K562 (cell line): ENCODE measurements around the gene ZNF285. TPM values are rescaled to one million over a fixed set of nuclear protein-coding genes. Genes with fewer than 3 reads are reported as not detected.

Experiments used
- ATAC-seq: fragments of 200-7000 bp; cut with Tn5 transposase; 3 replicates; pipeline ENCODE4 v1.9.1; 2020; ENCODE audit warnings: moderate library complexity
- BruUV-seq: library from RNA; stranded (reverse); fragments of 400-500 nt; replicated peaks from 2 replicates; lab custom pipeline; 2021; lab: Mats Ljungman, UMichigan
- CTCF ChIA-PET: fragments of 300-600 bp; formaldehyde crosslinking; extraction: SDS; loops from one replicate; lab custom pipeline; 2021; ENCODE audit warnings: low intra/inter-chr PET ratio; lab: Yijun Ruan, JAX
- POLR2A ChIA-PET: fragments of 300-600, 350-650 bp; sonication (Branson Sonifier 250); formaldehyde crosslinking; extraction: SDS; loops from one replicate; lab custom pipeline; 2021; ENCODE audit warnings: antibody characterized with exemption, inconsistent platforms; lab: Yijun Ruan, JAX
- DNase-seq, 4 experiments: peaks; one replicate each; pipeline versions ENCODE4 v3.0.0 to v3.0.0-alpha.2; 2011 to 2018; ENCODE audit warnings: low spot score in 3 of 4, mixed read lengths in 3 of 4; ENCODE audit errors: extremely low read depth in 1 of 4
- FAIRE-seq: peaks from 2 replicates; lab custom pipeline; 2011; peaks lifted over from hg19 to GRCh38; lab: Jason Lieb, UNC
- H2AFZ ChIP-seq: 2 replicates; pipeline ENCODE4 v1.6.0; 2011; ENCODE audit warnings: low read depth, low read length, control low read depth, inconsistent platforms
- H3K27ac ChIP-seq: fragments of 200-600 bp; 3 replicates; pipeline ENCODE4 v1.8.0; 2011; ENCODE audit warnings: low read depth, mild to moderate bottlenecking, control low read depth, inconsistent platforms, low read length, moderate library complexity, mixed read lengths; ENCODE audit errors: extremely low read depth
- H3K27me3 ChIP-seq, 2 experiments: fragments of 300-600 bp in 1 of 2; 2 replicates in 1 of 2; 3 replicates in 1 of 2; pipeline versions ENCODE4 v1.6.0 to v1.8.0; 2011; ENCODE audit warnings: inconsistent platforms in 2 of 2, low read length in 2 of 2, mild to moderate bottlenecking in 1 of 2, mixed read lengths in 1 of 2, moderate library complexity in 1 of 2; ENCODE audit not compliant: control insufficient read depth in 2 of 2, insufficient read depth in 2 of 2
- H3K36me3 ChIP-seq: fragments of 300-600 bp; 3 replicates; pipeline ENCODE4 v1.8.0; 2011; ENCODE audit warnings: mild to moderate bottlenecking, low read length, inconsistent platforms; ENCODE audit not compliant: control insufficient read depth, insufficient read depth
- H3K4me1 ChIP-seq, 2 experiments: fragments of 200-600 bp in 1 of 2; replicated peaks in 1 of 2; 2 replicates in 1 of 2; 3 replicates in 1 of 2; pipeline versions ENCODE4 v1.5.1 to v1.8.0; 2011; ENCODE audit warnings: inconsistent platforms in 2 of 2, low read length in 2 of 2, mild to moderate bottlenecking in 1 of 2, mixed read lengths in 1 of 2, moderate library complexity in 1 of 2; ENCODE audit not compliant: control insufficient read depth in 2 of 2, insufficient read depth in 2 of 2
- H3K4me2 ChIP-seq: 2 replicates; pipeline ENCODE4 v1.6.1; 2011; ENCODE audit warnings: low read length, control low read depth, inconsistent platforms, mixed read lengths; ENCODE audit not compliant: insufficient read depth
- H3K4me3 ChIP-seq: fragments of 200-600 bp; sonication (generic), shearing (Covaris generic); 2 replicates; pipeline ENCODE4 v1.5.1; 2016; ENCODE audit warnings: control low read depth, inconsistent platforms
- H3K79me2 ChIP-seq: fragments of 200-600 bp; 3 replicates; pipeline ENCODE4 v1.8.0; 2011; ENCODE audit warnings: low read length, inconsistent platforms; ENCODE audit not compliant: control insufficient read depth, insufficient read depth
- H3K9ac ChIP-seq, 2 experiments: 2 replicates each; pipeline versions ENCODE4 v1.6.0 to v1.6.1; 2011; ENCODE audit warnings: low read depth in 2 of 2, low read length in 2 of 2, control low read depth in 1 of 2, inconsistent platforms in 1 of 2, mild to moderate bottlenecking in 1 of 2, mixed read lengths in 1 of 2; ENCODE audit not compliant: insufficient read depth in 1 of 2
- H3K9me1 ChIP-seq: one replicate; pipeline ENCODE4 v1.6.0; 2011; ENCODE audit warnings: inconsistent platforms, mild to moderate bottlenecking, low read length, moderate library complexity; ENCODE audit not compliant: control insufficient read depth, insufficient read depth
- H3K9me3 ChIP-seq: replicated peaks from 2 replicates; pipeline ENCODE4 v1.5.1; 2011; ENCODE audit warnings: low read depth, low read length, inconsistent platforms; ENCODE audit not compliant: control insufficient read depth, insufficient read depth
- H4K20me1 ChIP-seq: replicated peaks from 2 replicates; pipeline ENCODE4 v1.6.1; 2011; ENCODE audit warnings: low read length, inconsistent platforms, mixed read lengths; ENCODE audit not compliant: control insufficient read depth, insufficient read depth
- ATF6 ChIP-seq: sonication (generic); formaldehyde crosslinking; IDR thresholded peaks from 2 replicates; pipeline ENCODE4 v1.4.0; 2020; ENCODE audit warnings: mild to moderate bottlenecking, missing genetic modification reagents
- EWSR1 ChIP-seq: fragments of 450-650 bp; IDR thresholded peaks from 2 replicates; pipeline ENCODE4 v1.6.1; 2018; ENCODE audit warnings: borderline replicate concordance, mild to moderate bottlenecking, low read depth, moderate library complexity; ENCODE audit not compliant: partially characterized antibody
- FOXP1 ChIP-seq: sonication (generic); formaldehyde crosslinking; IDR thresholded peaks from 2 replicates; pipeline ENCODE4 v1.8.0; 2022; ENCODE audit warnings: mild to moderate bottlenecking, missing genetic modification reagents
- FUS ChIP-seq: fragments of 200-400 bp; formaldehyde crosslinking; optimal IDR thresholded peaks from 2 replicates; pipeline ENCODE3; 2017; ENCODE audit warnings: low read depth, low read length
- GMEB1 ChIP-seq: fragments of 250-450 bp; sonication (Bioruptor Pico); IDR thresholded peaks from 2 replicates; pipeline ENCODE4 v1.4.0; 2020; ENCODE audit warnings: mild to moderate bottlenecking
- HNRNPL ChIP-seq: fragments of 200-400 bp; formaldehyde crosslinking; IDR thresholded peaks from 2 replicates; pipeline ENCODE4 v1.6.1; 2017; ENCODE audit warnings: low read depth, mild to moderate bottlenecking, low read length
- MNT ChIP-seq, 2 experiments: fragments of 450-650 bp; conservative IDR thresholded peaks; 2 replicates each; pipeline ENCODE4 v1.6.1; 2017; ENCODE audit warnings: mild to moderate bottlenecking in 2 of 2, moderate library complexity in 2 of 2
- POLR2AphosphoS5 ChIP-seq: IDR thresholded peaks from 2 replicates; pipeline ENCODE4 v1.6.1; 2011; ENCODE audit warnings: mild to moderate bottlenecking, low read depth, low read length, moderate library complexity; ENCODE audit not compliant: control insufficient read depth, insufficient read depth
- PPARD ChIP-seq: fragments of 250-450 bp; sonication (Bioruptor Pico); IDR thresholded peaks from 2 replicates; pipeline ENCODE4 v1.8.0; 2022; ENCODE audit warnings: inconsistent platforms, mild to moderate bottlenecking, moderate library complexity
- SUPT5H ChIP-seq: fragments of 450-650 bp; IDR thresholded peaks from 2 replicates; pipeline ENCODE4 v1.6.1; 2016
- TRIM25 ChIP-seq: fragments of 450-650 bp; IDR thresholded peaks from 2 replicates; pipeline ENCODE4 v1.7.0; 2016; ENCODE audit warnings: borderline replicate concordance
- ZBTB33 ChIP-seq: sonication (generic); formaldehyde crosslinking; IDR thresholded peaks from 2 replicates; pipeline ENCODE4 v1.8.1; 2023; ENCODE audit warnings: mild to moderate bottlenecking, missing genetic modification reagents
- ZNF561 ChIP-seq: fragments of 450-650 bp; formaldehyde crosslinking; conservative IDR thresholded peaks from 2 replicates; pipeline ENCODE4 v1.4.0; 2020; ENCODE audit warnings: mild to moderate bottlenecking, moderate library complexity
- whole genome bisulfite sequencing: fragments of 100-300 bp; shearing (Covaris generic); methylation state at CpG from one replicate; pipeline ENCODE4 v1.1.6; 2016; ENCODE audit warnings: low coverage, mixed read lengths; ENCODE audit not compliant: insufficient coverage; ENCODE audit errors: missing lambda C conversion rate; 5-methylcytosine and 5-hydroxymethylcytosine counted together
- in situ Hi-C: fragments of 300-500 bp; cut with MboI; formaldehyde crosslinking; loops from 4 replicates; pipeline ENCODE4 v1.15.0; 2018; ENCODE audit warnings: inconsistent platforms, mixed read lengths
- intact Hi-C: fragments of 100-400 bp; cut with micrococcal nuclease; formaldehyde crosslinking; loops from 2 replicates; pipeline ENCODE4 v1.14.2; 2022
- polyA plus RNA-seq, 8 experiments: library from polyadenylated mRNA; depleted of rRNA in 4 of 8; stranded (reverse) in 5 of 8; unstranded in 3 of 8; fragments of >200 nt; fragmentation: Nextera tagmentation in 2 of 8; fragmentation: Illumina TruSeq in 1 of 8; extraction: Ambion mirVana in 2 of 8; extraction: Trizol in 1 of 8; gene quantifications; 2 replicates each; pipeline versions ENCODE4 v1.2.1 to v1.2.3, GENCODE V29; 2011 to 2014; ENCODE audit warnings: inconsistent platforms in 1 of 8, missing spikeins in 1 of 8
- total RNA-seq, 7 experiments: library from RNA; depleted of rRNA in 6 of 7; stranded (reverse); fragments of >200 nt in 6 of 7; fragmentation: Illumina TruSeq in 2 of 7; extraction: Trizol in 2 of 7; gene quantifications; 2 replicates each; pipeline versions ENCODE4 v1.2.1 to v1.2.3, GENCODE V29; 2011 to 2021; ENCODE audit warnings: low replicate concordance in 1 of 7

The ZNF285 gene
- total and polyA plus RNA-seq, 9 of the 15 experiments (the other 6 are each of a cell fraction or from before 2014, with no cell fraction given), result 0.14 to 1.1 (median 0.50) TPM

GRCh38 chr19:44438441-44438840 is 37.0 kb upstream of the ZNF285 start:
- no TSS peak for BruUV-seq
- DNase-seq, result no peak
- WGBS, result 2% methylated on average over 3 of the region's 3 CpGs
- Histone ChIP-seq H3K36me3 (no peaks in the 10 kb centered on the region), H3K4me3 (no peak overlapping the region), H3K79me2 (no peaks in the 10 kb centered on the region), H3K9me3 (no peaks in the 10 kb centered on the region; the same call in 1 of the 2 replicates), H3K4me1 (no peaks in the 10 kb centered on the region), H3K4me2 (no peak overlapping the region), H2AFZ (no peak overlapping the region), H3K9me1 (no peaks in the 10 kb centered on the region), H3K27me3 (no peaks in the 10 kb centered on the region), H3K9ac (no peak overlapping the region), H3K27ac (no peak overlapping the region), H4K20me1 (no peaks in the 10 kb centered on the region)
- no peak for FAIRE-seq
- intact Hi-C loops, result no loop called here
- CTCF ChIA-PET, result no interaction called here
- in situ Hi-C loops, result no loop called here
- no peak for ATAC-seq
- POLR2A ChIA-PET, result no interaction called here
- no peak for TF ChIP-seq PPARD (CRISPR knock-in tag)
- TF ChIP-seq ZNF561 (CRISPR knock-in tag), result no peak
- no peak for TF ChIP-seq ZBTB33
- TF ChIP-seq ATF6 (CRISPR knock-in tag), result no peak
- TF ChIP-seq FUS, result no peak
- TF ChIP-seq MNT (conservative IDR thresholded peaks at IDR 0.05), result no peak
- TF ChIP-seq SUPT5H, result no peak
- no peak for TF ChIP-seq POLR2AphosphoS5
- no peak for TF ChIP-seq GMEB1 (CRISPR knock-in tag)
- no peak for TF ChIP-seq FOXP1 (CRISPR knock-in tag)
- no peak for TF ChIP-seq TRIM25
- no peak for TF ChIP-seq HNRNPL
- TF ChIP-seq EWSR1, result no peak
